OCI-LY7 (cell line): Measurements from ENCODE around the gene HEPHL1.

ENCODE experiments used
- EZH2phosphoT487 ChIP-seq: fragments of 200-600 bp; sonication (generic); IDR thresholded peaks from 2 replicates; pipeline ENCODE4 v1.6.1; 2018; ENCODE audit warnings: low read depth, borderline replicate concordance, mild to moderate bottlenecking, mixed run types, antibody characterized with exemption, low read length, moderate library complexity, mixed read lengths
- TF ChIP-seq, protein P1 (sequence below): fragments of 200-600 bp; sonication (generic); conservative IDR thresholded peaks from 2 replicates; pipeline ENCODE4 v1.5.1; 2014; ENCODE audit warnings: mild to moderate bottlenecking, antibody characterized with exemption, low read length, moderate library complexity, mixed read lengths

DNA sequence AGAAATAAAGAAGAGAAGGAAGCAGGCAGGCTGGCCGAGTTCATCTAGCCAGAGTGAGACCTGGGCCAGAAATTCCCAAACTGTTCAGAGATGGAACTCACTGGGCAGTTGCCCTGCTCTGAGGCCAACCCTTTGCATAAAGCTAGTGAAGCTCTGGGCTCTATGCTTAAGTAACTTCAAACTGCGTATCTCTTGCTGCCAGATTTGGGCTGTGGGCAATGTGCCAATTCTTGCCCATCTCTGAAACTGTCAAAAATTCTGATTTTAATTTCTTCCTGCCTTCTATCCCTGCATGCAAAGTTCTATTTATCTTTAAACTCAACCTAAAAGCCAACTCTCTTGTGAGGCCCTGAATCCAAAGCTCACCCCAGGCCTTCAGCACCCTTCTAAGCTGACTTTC, 36.2 kb upstream of the HEPHL1 start:
- TF ChIP-seq, protein P1, sequence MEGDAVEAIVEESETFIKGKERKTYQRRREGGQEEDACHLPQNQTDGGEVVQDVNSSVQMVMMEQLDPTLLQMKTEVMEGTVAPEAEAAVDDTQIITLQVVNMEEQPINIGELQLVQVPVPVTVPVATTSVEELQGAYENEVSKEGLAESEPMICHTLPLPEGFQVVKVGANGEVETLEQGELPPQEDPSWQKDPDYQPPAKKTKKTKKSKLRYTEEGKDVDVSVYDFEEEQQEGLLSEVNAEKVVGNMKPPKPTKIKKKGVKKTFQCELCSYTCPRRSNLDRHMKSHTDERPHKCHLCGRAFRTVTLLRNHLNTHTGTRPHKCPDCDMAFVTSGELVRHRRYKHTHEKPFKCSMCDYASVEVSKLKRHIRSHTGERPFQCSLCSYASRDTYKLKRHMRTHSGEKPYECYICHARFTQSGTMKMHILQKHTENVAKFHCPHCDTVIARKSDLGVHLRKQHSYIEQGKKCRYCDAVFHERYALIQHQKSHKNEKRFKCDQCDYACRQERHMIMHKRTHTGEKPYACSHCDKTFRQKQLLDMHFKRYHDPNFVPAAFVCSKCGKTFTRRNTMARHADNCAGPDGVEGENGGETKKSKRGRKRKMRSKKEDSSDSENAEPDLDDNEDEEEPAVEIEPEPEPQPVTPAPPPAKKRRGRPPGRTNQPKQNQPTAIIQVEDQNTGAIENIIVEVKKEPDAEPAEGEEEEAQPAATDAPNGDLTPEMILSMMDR = no peak
- TF ChIP-seq EZH2phosphoT487 = no peak
